Endothelial cell of umbilical vein (primary cell): Measurements from ENCODE around the gene POLR3A. TPM values are rescaled to one million over a fixed set of nuclear protein-coding genes. Genes with fewer than 3 reads are reported as not detected.

Source experiments
- BruUV-seq: library from RNA; stranded (reverse); fragments of 400-500 nt; replicated peaks from 2 replicates; lab custom pipeline; 2021; lab: Mats Ljungman, UMichigan
- CTCF ChIA-PET: fragments of 300-600, 350-600 bp; sonication (Branson Sonifier 250); formaldehyde crosslinking; loops from one replicate; lab custom pipeline; 2021; ENCODE audit warnings: antibody characterized with exemption, inconsistent platforms; lab: Charles Lee
- POLR2A ChIA-PET: fragments of 300-600, 350-600 bp; sonication (Branson Sonifier 250); formaldehyde crosslinking; loops from one replicate; lab custom pipeline; 2021; ENCODE audit warnings: antibody characterized with exemption, inconsistent platforms; lab: Charles Lee
- DNase-seq: peaks from one replicate; pipeline ENCODE4 v3.0.0-alpha.2; 2011; ENCODE audit warnings: low read depth, low spot score
- FAIRE-seq: peaks from 2 replicates; lab custom pipeline; 2011; peaks lifted over from hg19 to GRCh38; lab: Jason Lieb, UNC
- H2AFZ ChIP-seq: 2 replicates; pipeline ENCODE4 v1.6.0; 2012; ENCODE audit warnings: low read depth, low read length, control low read depth, inconsistent platforms
- H3K27ac ChIP-seq: 2 replicates; pipeline ENCODE4 v1.5.1; 2011; ENCODE audit warnings: low read depth, mild to moderate bottlenecking, control low read depth, low read length, moderate library complexity; ENCODE audit not compliant: insufficient read depth
- H3K27me3 ChIP-seq, 2 experiments: 2 replicates each; pipeline versions ENCODE4 v1.6.0 to v1.6.1; 2011; ENCODE audit warnings: low read length in 2 of 2, mixed read lengths in 1 of 2; ENCODE audit not compliant: control insufficient read depth in 2 of 2, insufficient read depth in 2 of 2
- H3K36me3 ChIP-seq, 2 experiments: 2 replicates in 1 of 2; 3 replicates in 1 of 2; pipeline ENCODE4 v1.5.1; 2011; ENCODE audit warnings: low read length in 2 of 2, mild to moderate bottlenecking in 1 of 2, moderate library complexity in 1 of 2; ENCODE audit not compliant: control insufficient read depth in 2 of 2, insufficient read depth in 2 of 2; ENCODE audit errors: extremely low read depth in 1 of 2
- H3K4me1 ChIP-seq: 3 replicates; pipeline ENCODE4 v1.5.1; 2011; ENCODE audit warnings: mild to moderate bottlenecking, low read length; ENCODE audit not compliant: control insufficient read depth, insufficient read depth; ENCODE audit errors: extremely low read depth
- H3K4me2 ChIP-seq: 2 replicates; pipeline ENCODE4 v1.6.1; 2011; ENCODE audit warnings: low read length, control low read depth, mixed read lengths; ENCODE audit not compliant: insufficient read depth
- H3K4me3 ChIP-seq, 3 experiments: fragments of 200-600 bp in 1 of 3; sonication (generic), shearing (Covaris generic) in 1 of 3; replicated peaks in 1 of 3; 2 replicates each; pipeline ENCODE4 v1.5.1; 2011 to 2016; ENCODE audit warnings: control low read depth in 3 of 3, low read length in 3 of 3, mild to moderate bottlenecking in 2 of 3, inconsistent platforms in 1 of 3, low read depth in 1 of 3, moderate library complexity in 1 of 3; ENCODE audit not compliant: insufficient read depth in 1 of 3
- H3K79me2 ChIP-seq: 2 replicates; pipeline ENCODE4 v1.6.0; 2012; ENCODE audit warnings: low read length, inconsistent platforms; ENCODE audit not compliant: control insufficient read depth, insufficient read depth
- H3K9ac ChIP-seq: replicated peaks from 2 replicates; pipeline ENCODE3; 2011; ENCODE audit warnings: low read length, control low read depth; ENCODE audit not compliant: insufficient read depth; ENCODE audit errors: extremely low read depth
- H3K9me1 ChIP-seq: replicated peaks from 3 replicates; pipeline ENCODE4 v1.6.0; 2011; ENCODE audit warnings: mild to moderate bottlenecking, low read length; ENCODE audit not compliant: control insufficient read depth, insufficient read depth; ENCODE audit errors: extremely low read depth
- H3K9me3 ChIP-seq: replicated peaks from 2 replicates; pipeline ENCODE4 v1.5.1; 2012; ENCODE audit warnings: low read length, inconsistent platforms; ENCODE audit not compliant: control insufficient read depth, insufficient read depth
- H4K20me1 ChIP-seq: replicated peaks from 2 replicates; pipeline ENCODE3; 2011; ENCODE audit warnings: mild to moderate bottlenecking, low read length; ENCODE audit not compliant: control insufficient read depth, insufficient read depth; ENCODE audit errors: extremely low read depth
- EZH2 ChIP-seq: IDR thresholded peaks from 2 replicates; pipeline ENCODE4 v1.6.1; 2012; ENCODE audit warnings: borderline replicate concordance, low read depth, mild to moderate bottlenecking, moderate library complexity, low read length, inconsistent platforms; ENCODE audit not compliant: severe bottlenecking
- FOS ChIP-seq: IDR thresholded peaks from 2 replicates; pipeline ENCODE4 v1.6.1; 2011; ENCODE audit warnings: mild to moderate bottlenecking, low read length, moderate library complexity, borderline replicate concordance; ENCODE audit not compliant: insufficient read depth
- MYC ChIP-seq: IDR thresholded peaks from one replicate; pipeline ENCODE4 v1.6.1; 2011; ENCODE audit warnings: mild to moderate bottlenecking, low read depth, low read length
- dilution Hi-C: fragments of 300-500 bp; cut with MboI; formaldehyde crosslinking; loops from one replicate; pipeline ENCODE4 v1.15.0; 2019; ENCODE audit warnings: low sequenced_read_pairs; ENCODE audit not compliant: extremely low pct_ligation_motif_present
- intact Hi-C: fragments of 100-400 bp; cut with micrococcal nuclease; formaldehyde crosslinking; loops from one replicate; pipeline ENCODE4 v1.10.0; 2022
- polyA plus RNA-seq, 4 experiments: library from polyadenylated mRNA; depleted of rRNA in 3 of 4; stranded (reverse) in 3 of 4; unstranded in 1 of 4; fragments of >200 nt; gene quantifications; 2 replicates each; pipeline versions ENCODE4 v1.2.1 to v1.2.3, GENCODE V29; 2011 to 2012; ENCODE audit warnings: missing spikeins in 1 of 4
- total RNA-seq: library from RNA; stranded (reverse); gene quantifications from 2 replicates; pipeline ENCODE4 v1.2.3, GENCODE V29; 2021
- TF ChIP-seq, protein P1 (sequence below), 2 donors: IDR thresholded peaks; 1 replicate in 1 of 2; 2 replicates in 1 of 2; pipeline ENCODE4 v1.5.1; 2011; ENCODE audit warnings: low read length in 2 of 2, mild to moderate bottlenecking in 2 of 2, moderate library complexity in 2 of 2, control low read depth in 1 of 2, inconsistent platforms in 1 of 2, low read depth in 1 of 2; ENCODE audit not compliant: insufficient read depth in 1 of 2; ENCODE audit errors: extremely low read depth in 1 of 2

The POLR3A gene
- total and polyA plus RNA-seq, 2 donors (not counting 3 experiments of a cell fraction or from before 2014, with no cell fraction given) = 9.5 to 25.3 TPM

DNA sequence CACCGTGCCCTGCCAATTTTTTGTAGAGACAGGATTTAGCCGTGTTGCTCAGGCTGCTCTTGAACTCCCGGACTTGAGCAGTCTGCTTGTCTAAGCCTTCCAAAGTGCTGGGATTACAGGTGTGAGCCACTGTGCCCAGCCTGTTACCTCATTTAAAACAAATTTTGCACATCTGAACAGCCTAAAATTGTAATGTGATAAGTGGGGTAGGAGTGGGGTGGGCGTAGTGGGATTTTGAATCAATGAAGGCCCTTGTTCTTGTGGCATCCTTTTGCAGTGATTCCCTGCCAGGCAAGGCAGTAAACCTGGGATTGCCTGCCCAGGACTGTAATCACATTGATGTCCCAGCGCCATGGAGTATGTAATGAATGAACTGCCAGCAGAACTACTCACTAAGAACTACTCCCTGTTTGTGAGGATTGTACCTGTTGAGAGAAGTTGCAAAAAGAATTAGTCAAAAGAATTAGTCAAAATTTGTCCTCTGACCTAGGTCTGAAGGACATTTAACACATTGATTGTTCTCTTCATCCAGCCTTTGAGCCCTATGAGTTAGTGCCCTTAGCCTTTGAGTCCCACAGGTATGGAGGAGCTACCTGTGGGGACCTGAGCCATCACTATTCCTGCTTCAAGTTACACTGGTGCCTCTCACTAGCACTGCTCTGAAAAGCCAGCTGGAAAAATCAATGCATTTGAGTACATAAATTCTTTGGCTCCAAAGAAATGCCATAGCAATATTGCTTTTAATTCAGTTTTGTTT is 9.7 kb upstream of the POLR3A start:
- POLR2A ChIA-PET = no interaction called here
- BruUV-seq = no TSS peak
- no peaks in the 10 kb centered on the region for H3K9me1 ChIP-seq
- FAIRE-seq (no peak), DNase-seq (no peak)
- H3K27ac ChIP-seq = no peak overlapping the region
- H4K20me1 ChIP-seq = peaks cover 21% of the 10 kb centered on the region
- H3K9ac ChIP-seq = no peak overlapping the region
- H3K27me3 ChIP-seq = no peaks in the 10 kb centered on the region
- no peak for TF ChIP-seq EZH2
- no peak for TF ChIP-seq FOS
- no peak for TF ChIP-seq MYC
- TF ChIP-seq, protein P1, sequence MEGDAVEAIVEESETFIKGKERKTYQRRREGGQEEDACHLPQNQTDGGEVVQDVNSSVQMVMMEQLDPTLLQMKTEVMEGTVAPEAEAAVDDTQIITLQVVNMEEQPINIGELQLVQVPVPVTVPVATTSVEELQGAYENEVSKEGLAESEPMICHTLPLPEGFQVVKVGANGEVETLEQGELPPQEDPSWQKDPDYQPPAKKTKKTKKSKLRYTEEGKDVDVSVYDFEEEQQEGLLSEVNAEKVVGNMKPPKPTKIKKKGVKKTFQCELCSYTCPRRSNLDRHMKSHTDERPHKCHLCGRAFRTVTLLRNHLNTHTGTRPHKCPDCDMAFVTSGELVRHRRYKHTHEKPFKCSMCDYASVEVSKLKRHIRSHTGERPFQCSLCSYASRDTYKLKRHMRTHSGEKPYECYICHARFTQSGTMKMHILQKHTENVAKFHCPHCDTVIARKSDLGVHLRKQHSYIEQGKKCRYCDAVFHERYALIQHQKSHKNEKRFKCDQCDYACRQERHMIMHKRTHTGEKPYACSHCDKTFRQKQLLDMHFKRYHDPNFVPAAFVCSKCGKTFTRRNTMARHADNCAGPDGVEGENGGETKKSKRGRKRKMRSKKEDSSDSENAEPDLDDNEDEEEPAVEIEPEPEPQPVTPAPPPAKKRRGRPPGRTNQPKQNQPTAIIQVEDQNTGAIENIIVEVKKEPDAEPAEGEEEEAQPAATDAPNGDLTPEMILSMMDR (IDR thresholded peaks at IDR 0.05; ENCODE audit: extremely low read depth in 1 of 2, insufficient read depth in 1 of 2, low read depth in 1 of 2, low read length in 2 of 2) = no peak
- no peak overlapping the region for H3K4me3 ChIP-seq
- peak overlapping the region; percentile 10 for H3K4me2 ChIP-seq
- CTCF ChIA-PET = interaction anchor here (1.1 kb wide), 1 partner anchor 9 kb away, joined by 3 read pairs; no protein-coding TSS in a partner anchor
- peaks cover 75% of the 10 kb centered on the region for H3K79me2 ChIP-seq
- H3K4me1 ChIP-seq = peaks cover 55% of the 10 kb centered on the region
- H3K36me3 ChIP-seq = peaks cover 38 to 49% of the 10 kb centered on the region in 2 experiments
- no peak overlapping the region for H2AFZ ChIP-seq
- intact Hi-C loops = loop anchor here (5.0 kb wide), 1 partner anchor 1203 kb away; no protein-coding TSS in a partner anchor
- H3K9me3 ChIP-seq = no peaks in the 10 kb centered on the region
- dilution Hi-C loops = no loop called here
